SK-N-SH (cell line): ENCODE data around the gene PRKN. TPM values are rescaled to one million over a fixed set of nuclear protein-coding genes. Genes with fewer than 3 reads are reported as not detected.

Experiments used
- CTCF ChIA-PET: fragments of 300-600, 350-600 bp; formaldehyde crosslinking; extraction: SDS; loops from one replicate; lab custom pipeline; 2021; lab: Yijun Ruan, JAX
- POLR2A ChIA-PET: fragments of 350-600 bp; sonication (Branson Sonifier 250); formaldehyde crosslinking; extraction: SDS; loops from one replicate; lab custom pipeline; 2020; ENCODE audit warnings: antibody characterized with exemption, inconsistent platforms; lab: Yijun Ruan, JAX
- DNase-seq: peaks from one replicate; pipeline ENCODE4 v3.0.0; 2012
- H2AFZ ChIP-seq: fragments of 200-600 bp; sonication (generic); 2 replicates; pipeline ENCODE4 v1.8.1; 2016; ENCODE audit warnings: antibody characterized with exemption, mild to moderate bottlenecking, low read depth
- H3F3A ChIP-seq: fragments of 200-600 bp; sonication (generic); replicated peaks from 2 replicates; pipeline ENCODE3; 2016; ENCODE audit warnings: antibody characterized with exemption, mild to moderate bottlenecking; ENCODE audit not compliant: insufficient read depth
- H3K27ac ChIP-seq, 2 experiments: fragments of 200-500 bp in 1 of 2; fragments of 200-600 bp in 1 of 2; sonication (Bioruptor generic) in 1 of 2; sonication (generic), shearing (Covaris generic) in 1 of 2; 2 replicates each; pipeline versions ENCODE4 v1.5.1 to v1.6.1; 2014 to 2016; ENCODE audit warnings: low read depth in 2 of 2, inconsistent platforms in 1 of 2, low read length in 1 of 2, mild to moderate bottlenecking in 1 of 2, mixed read lengths in 1 of 2
- H3K27me3 ChIP-seq: fragments of 200-600 bp; sonication (generic), shearing (Covaris generic); 2 replicates; pipeline ENCODE4 v1.6.1; 2016; ENCODE audit warnings: mixed run types; ENCODE audit not compliant: insufficient read depth
- H3K36me3 ChIP-seq, 2 experiments: fragments of 200-500 bp in 1 of 2; fragments of 200-600 bp in 1 of 2; sonication (Bioruptor generic) in 1 of 2; sonication (generic) in 1 of 2; replicated peaks in 1 of 2; 2 replicates each; pipeline versions ENCODE3 to v1.5.1; 2014 to 2016; ENCODE audit warnings: low read length in 1 of 2, mild to moderate bottlenecking in 1 of 2; ENCODE audit not compliant: insufficient read depth in 2 of 2, control insufficient read depth in 1 of 2
- H3K4me1 ChIP-seq, 2 experiments: fragments of 200-500 bp in 1 of 2; fragments of 200-600 bp in 1 of 2; sonication (Bioruptor generic) in 1 of 2; sonication (generic), shearing (Covaris generic) in 1 of 2; 2 replicates each; pipeline versions ENCODE4 v1.5.1 to v1.6.1; 2014 to 2016; ENCODE audit warnings: low read depth in 1 of 2, low read length in 1 of 2, mixed run types in 1 of 2; ENCODE audit not compliant: insufficient read depth in 2 of 2, control insufficient read depth in 1 of 2
- H3K4me2 ChIP-seq: fragments of 200-600 bp; sonication (generic), shearing (Covaris generic); 2 replicates; pipeline ENCODE4 v1.6.1; 2017; ENCODE audit warnings: mixed run types
- H3K4me3 ChIP-seq, 2 experiments: fragments of 200-500 bp in 1 of 2; fragments of 200-600 bp in 1 of 2; sonication (Bioruptor generic) in 1 of 2; sonication (generic), shearing (Covaris generic) in 1 of 2; 2 replicates each; pipeline versions ENCODE4 v1.5.1 to v1.8.1; 2014 to 2016; ENCODE audit warnings: low read depth in 2 of 2, inconsistent platforms in 1 of 2, low read length in 1 of 2, mild to moderate bottlenecking in 1 of 2, mixed read lengths in 1 of 2, moderate library complexity in 1 of 2
- H3K79me2 ChIP-seq: fragments of 200-600 bp; sonication (generic); 2 replicates; pipeline ENCODE4 v1.8.1; 2017; ENCODE audit warnings: mild to moderate bottlenecking; ENCODE audit not compliant: insufficient read depth
- H3K9ac ChIP-seq: fragments of 200-600 bp; sonication (generic); 2 replicates; pipeline ENCODE4 v1.6.1; 2017; ENCODE audit warnings: mixed run types
- H3K9me2 ChIP-seq: fragments of 200-600 bp; sonication (generic); 2 replicates; pipeline ENCODE4 v1.6.1; 2017; ENCODE audit warnings: mixed run types
- H3K9me3 ChIP-seq: fragments of 200-600 bp; sonication (generic); 2 replicates; pipeline ENCODE4 v1.6.1; 2017; ENCODE audit warnings: mixed run types, mild to moderate bottlenecking, moderate library complexity
- H4K20me1 ChIP-seq: fragments of 200-600 bp; sonication (generic); 2 replicates; pipeline ENCODE4 v1.6.1; 2017; ENCODE audit warnings: mild to moderate bottlenecking, mixed run types; ENCODE audit not compliant: insufficient read depth
- EZH2phosphoT487 ChIP-seq: fragments of 200-600 bp; sonication (generic); IDR thresholded peaks from 2 replicates; pipeline ENCODE4 v1.6.1; 2017; ENCODE audit warnings: low read depth, mixed run types, mild to moderate bottlenecking, antibody characterized with exemption, moderate library complexity, borderline replicate concordance
- GATA2 ChIP-seq: sonication (generic); formaldehyde crosslinking; IDR thresholded peaks from 2 replicates; pipeline ENCODE4 v1.5.0; 2020; ENCODE audit warnings: mild to moderate bottlenecking, missing genetic modification reagents
- MXI1 ChIP-seq: IDR thresholded peaks from 2 replicates; pipeline ENCODE4 v1.6.1; 2012; ENCODE audit warnings: mild to moderate bottlenecking, low read depth, low read length, improper control_type of control experiment
- RAD21 ChIP-seq: IDR thresholded peaks from 2 replicates; pipeline ENCODE4 v1.6.1; 2012; ENCODE audit warnings: mild to moderate bottlenecking, low read length
- RCOR1 ChIP-seq: fragments of 150-350 bp; IDR thresholded peaks from 2 replicates; pipeline ENCODE4 v1.6.1; 2017; ENCODE audit warnings: antibody characterized with exemption, low read length
- REST ChIP-seq: IDR thresholded peaks from 2 replicates; pipeline ENCODE4 v1.6.1; 2012; ENCODE audit warnings: mild to moderate bottlenecking, low read depth, low read length, moderate library complexity
- SIN3A ChIP-seq: IDR thresholded peaks from 2 replicates; pipeline ENCODE4 v1.6.1; 2012; ENCODE audit warnings: low read depth, mild to moderate bottlenecking, low read length, moderate library complexity, borderline replicate concordance
- TAF1 ChIP-seq: IDR thresholded peaks from 2 replicates; pipeline ENCODE4 v1.6.1; 2012; ENCODE audit warnings: low read depth, mild to moderate bottlenecking, low read length, moderate library complexity, borderline replicate concordance
- USF2 ChIP-seq: fragments of 150-350 bp; IDR thresholded peaks from 2 replicates; pipeline ENCODE4 v1.6.1; 2017; ENCODE audit warnings: antibody characterized with exemption, low read length, low read depth, borderline replicate concordance
- YY1 ChIP-seq: IDR thresholded peaks from 2 replicates; pipeline ENCODE4 v1.4.0; 2012; ENCODE audit warnings: low read depth, mild to moderate bottlenecking
- WGBS: methylation state at CpG from one replicate; pipeline ENCODE4 v1.1.6; 2017; ENCODE audit warnings: low lambda C conversion rate; 5-methylcytosine and 5-hydroxymethylcytosine counted together
- polyA plus RNA-seq, 3 experiments: library from polyadenylated mRNA; depleted of rRNA; stranded (reverse); fragments of >200 nt; gene quantifications; 2 replicates each; pipeline ENCODE4 v1.2.3, GENCODE V29; 2012
- TF ChIP-seq, protein P1 (sequence below): IDR thresholded peaks from 2 replicates; pipeline ENCODE4 v1.4.0; 2012; ENCODE audit warnings: low read depth, borderline replicate concordance

Gene PRKN
- polyA plus RNA-seq, 1 of the 3 experiments (the other 2 are of a cell fraction), result 0.76 TPM

DNA sequence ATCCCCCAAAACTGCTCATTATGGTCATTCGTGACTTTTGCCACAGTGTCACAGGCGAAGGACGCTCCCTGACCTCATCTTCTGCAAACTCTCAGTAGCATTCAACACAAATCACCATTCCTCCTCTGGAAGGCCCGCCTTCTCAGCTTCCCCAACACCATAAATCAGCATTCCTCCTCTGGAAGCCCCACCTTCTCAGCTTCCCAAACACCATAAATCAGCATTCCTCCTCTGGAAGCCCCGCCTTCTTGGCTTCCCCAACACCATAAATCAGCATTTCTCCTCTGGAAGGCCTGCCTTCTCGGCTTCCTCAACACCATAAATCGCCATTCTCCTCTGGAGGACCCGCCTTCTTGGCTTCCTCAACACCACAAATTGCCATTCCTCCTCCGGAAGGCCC is 1165.7 kb downstream of the PRKN start:
- POLR2A ChIA-PET, result no interaction called here
- DNase-seq, result no peak
- Histone ChIP-seq H3K27ac (no peak overlapping the region), H3K79me2 (no peaks in the 10 kb centered on the region), H3K9me3 (no peaks in the 10 kb centered on the region), H3K9ac (no peak overlapping the region), H3K4me1 (no peaks in the 10 kb centered on the region), H2AFZ (no peak overlapping the region), H3K4me2 (no peak overlapping the region), H3K27me3 (no peaks in the 10 kb centered on the region; the same call in 1 of the 2 replicates)
- TF ChIP-seq MXI1, result no peak
- TF ChIP-seq RAD21, result no peak
- TF ChIP-seq USF2, result no peak
- TF ChIP-seq, all 33 proteins: peak for 0
- no peak overlapping the region for H3K4me3 ChIP-seq
- H4K20me1 ChIP-seq, result no peaks in the 10 kb centered on the region
- no peaks in the 10 kb centered on the region for H3K9me2 ChIP-seq
- CTCF ChIA-PET, result no interaction called here
- H3F3A ChIP-seq, result no peaks in the 10 kb centered on the region
- H3K36me3 ChIP-seq, result no peaks in the 10 kb centered on the region
- WGBS, result 29% methylated on average over 9 of the region's 9 CpGs

- Histone ChIP-seq H3K9me3 (no peaks in the 10 kb centered on the region), H3F3A (no peaks in the 10 kb centered on the region), H3K4me1 (no peaks in the 10 kb centered on the region), H3K27ac (no peak overlapping the region), H3K9me2 (no peaks in the 10 kb centered on the region), H2AFZ (no peak overlapping the region), H3K27me3 (no peaks in the 10 kb centered on the region; the same call in 1 of the 2 replicates), H3K36me3 (no peaks in the 10 kb centered on the region), H4K20me1 (no peaks in the 10 kb centered on the region), H3K4me2 (no peak overlapping the region), H3K79me2 (no peaks in the 10 kb centered on the region), H3K9ac (no peak overlapping the region), H3K4me3 (no peak overlapping the region)
- no peak for DNase-seq
- POLR2A ChIA-PET, result no interaction called here
- WGBS, result 40% methylated on average over 9 of the region's 9 CpGs
- TF ChIP-seq YY1 (no peak), TAF1 (no peak), GATA2 (CRISPR knock-in tag) (no peak), SIN3A (no peak), RAD21 (peak; percentile 52), RCOR1 (no peak), REST (no peak), EZH2phosphoT487 (no peak)
- TF ChIP-seq, protein P1, sequence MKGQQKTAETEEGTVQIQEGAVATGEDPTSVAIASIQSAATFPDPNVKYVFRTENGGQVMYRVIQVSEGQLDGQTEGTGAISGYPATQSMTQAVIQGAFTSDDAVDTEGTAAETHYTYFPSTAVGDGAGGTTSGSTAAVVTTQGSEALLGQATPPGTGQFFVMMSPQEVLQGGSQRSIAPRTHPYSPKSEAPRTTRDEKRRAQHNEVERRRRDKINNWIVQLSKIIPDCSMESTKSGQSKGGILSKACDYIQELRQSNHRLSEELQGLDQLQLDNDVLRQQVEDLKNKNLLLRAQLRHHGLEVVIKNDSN, result no peak
- CTCF ChIA-PET, result interaction anchor here (0.6 to 1.3 kb wide), 4 partner anchors 11 to 162 kb away, joined by 3 to 4 read pairs (median 3); no protein-coding TSS in a partner anchor
Measured at GRCh38 chr6:161557333-161558107, 1170.0 kb downstream of the PRKN start.
